HG02981 (cell line): ENCODE results near the gene ZSCAN16.
A peak's percentile ranks its signal among the peaks of the same experiment; 100 is the strongest.
"Not testable (repeated sequence)": the region's sequence is repeated elsewhere in the genome, so short reads cannot be mapped to it uniquely, and the experiment has no call there.

Experiments used
- ATAC-seq: cut with Tn5 transposase; IDR thresholded peaks from one replicate; pipeline ENCODE4 v1.9.1; 2021; ENCODE audit warnings: mild to moderate bottlenecking, moderate library complexity; ENCODE audit not compliant: unreplicated experiment

The ZSCAN16 gene

GRCh38 chr6:28124350-28124970, at the start of gene ZSCAN16:
Gene ZSCAN16 (plus strand): TSS chr6:28124609. CDS start chr6:28125444, 835 bp downstream.
- peak; percentile 96 for ATAC-seq

- no peak for ATAC-seq
Observed at GRCh38 chr6:28078050-28078449, 46.4 kb upstream of the ZSCAN16 start.

- ATAC-seq = no peak
Observed at GRCh38 chr6:28078836-28079235, 45.6 kb upstream of the ZSCAN16 start.

GRCh38 chr6:28080381-28080630, 44.1 kb upstream of the ZSCAN16 start, which contains the start of gene ZNF165:
Gene ZNF165 (plus strand): TSS chr6:28080568. CDS start chr6:28085481, 4,913 bp downstream.
- ATAC-seq = peak; percentile 7

- peak; percentile 58 for ATAC-seq
Observed at GRCh38 chr6:28080631-28081485, 43.6 kb upstream of the ZSCAN16 start.

- peak; percentile 60 for ATAC-seq
Observed at GRCh38 chr6:28081486-28081751, 43.0 kb upstream of the ZSCAN16 start.

GRCh38 chr6:28082939-28083338, 41.5 kb upstream of the ZSCAN16 start:
- ATAC-seq = no peak

- ATAC-seq = no peak
Observed at GRCh38 chr6:28089054-28089453, 35.4 kb upstream of the ZSCAN16 start.

GRCh38 chr6:28090917-28091586, 33.4 kb upstream of the ZSCAN16 start:
- ATAC-seq = no peak

- not testable (repeated sequence) for ATAC-seq
Observed at GRCh38 chr6:28102222-28102621, 22.2 kb upstream of the ZSCAN16 start.

GRCh38 chr6:28102699-28103098, 21.7 kb upstream of the ZSCAN16 start:
- ATAC-seq = not testable (repeated sequence)

- ATAC-seq = peak; percentile 98
Observed at GRCh38 chr6:28104392-28105244, 19.8 kb upstream of the ZSCAN16 start.

- ATAC-seq = no peak
Observed at GRCh38 chr6:28105245-28105639, 19.2 kb upstream of the ZSCAN16 start.

GRCh38 chr6:28107506-28107905, 16.9 kb upstream of the ZSCAN16 start:
- ATAC-seq = no peak

- ATAC-seq = no peak
Observed at GRCh38 chr6:28111964-28112363, 12.4 kb upstream of the ZSCAN16 start.

- ATAC-seq = no peak
Observed at GRCh38 chr6:28115799-28116198, 8.6 kb upstream of the ZSCAN16 start.

GRCh38 chr6:28117386-28118050, 6.9 kb upstream of the ZSCAN16 start:
- ATAC-seq = no peak

GRCh38 chr6:28118217-28118616, 6.2 kb upstream of the ZSCAN16 start:
- no peak for ATAC-seq

GRCh38 chr6:28121876-28122275, 2.5 kb upstream of the ZSCAN16 start:
- ATAC-seq = no peak

- ATAC-seq = not testable (repeated sequence)
Observed at GRCh38 chr6:28122283-28122682, 2.1 kb upstream of the ZSCAN16 start.

GRCh38 chr6:28124971-28125353, 553 bp downstream of the ZSCAN16 start:
- peak; percentile 8 for ATAC-seq
